WTC11 (cell line): Measurements from ENCODE around the gene KLF13. TPM values are rescaled to one million over a fixed set of nuclear protein-coding genes. Genes with fewer than 3 reads are reported as not detected.

Experiments
- ATAC-seq: fragments of 200-7000 bp; cut with Tn5 transposase; 2 replicates; pipeline ENCODE4 v1.10.0; 2021; ENCODE audit warnings: mild to moderate bottlenecking, moderate library complexity
- CTCF ChIA-PET: fragments of 300-600 bp; sonication (Branson Sonifier 250); formaldehyde crosslinking; loops from one replicate; lab custom pipeline; 2021; ENCODE audit warnings: antibody characterized with exemption; lab: Charles Lee
- POLR2A ChIA-PET: fragments of 350-600 bp; sonication (Branson Sonifier 250); formaldehyde crosslinking; loops from one replicate; lab custom pipeline; 2021; ENCODE audit warnings: antibody characterized with exemption; lab: Charles Lee
- DNase-seq: peaks from one replicate; pipeline ENCODE4 v3.0.0; 2021; ENCODE audit warnings: low spot score
- H3K27ac Mint-ChIP-seq: 2 replicates; pipeline ENCODE4 v1.8.0; 2021; ENCODE audit warnings: mixed read lengths
- H3K27me3 Mint-ChIP-seq: 2 replicates; pipeline ENCODE4 v1.8.0; 2021; ENCODE audit warnings: low read depth, mild to moderate bottlenecking, moderate library complexity, mixed read lengths
- H3K36me3 Mint-ChIP-seq: 2 replicates; pipeline ENCODE4 v1.8.0; 2021; ENCODE audit warnings: mixed read lengths
- H3K4me1 Mint-ChIP-seq: 2 replicates; pipeline ENCODE4 v1.8.0; 2022; ENCODE audit warnings: mixed read lengths
- H3K4me3 Mint-ChIP-seq: 2 replicates; pipeline ENCODE4 v1.8.0; 2021; ENCODE audit warnings: mild to moderate bottlenecking, moderate library complexity, mixed read lengths
- H3K9me3 Mint-ChIP-seq: 2 replicates; pipeline ENCODE4 v1.8.0; 2021; ENCODE audit warnings: mixed read lengths
- AFF4 ChIP-seq: sonication (generic); formaldehyde crosslinking; IDR thresholded peaks from 2 replicates; pipeline ENCODE4 v1.8.1; 2023; ENCODE audit warnings: mild to moderate bottlenecking, missing genetic modification reagents, borderline replicate concordance
- CDX4 ChIP-seq: fragments of 250-450 bp; sonication (Bioruptor Pico); IDR thresholded peaks from 2 replicates; pipeline ENCODE4 v1.9.0; 2021; ENCODE audit warnings: moderate library complexity, mild to moderate bottlenecking, inconsistent platforms, borderline replicate concordance
- E2F4 ChIP-seq: sonication (generic); formaldehyde crosslinking; IDR thresholded peaks from 2 replicates; pipeline ENCODE4 v1.8.1; 2022; ENCODE audit warnings: low read depth, mild to moderate bottlenecking, moderate library complexity, missing genetic modification reagents, borderline replicate concordance
- FOXP4 ChIP-seq: sonication (generic); formaldehyde crosslinking; IDR thresholded peaks from 2 replicates; pipeline ENCODE4 v1.8.0; 2022; ENCODE audit warnings: mild to moderate bottlenecking, missing genetic modification reagents
- HMGA2 ChIP-seq: fragments of 250-450 bp; sonication (Bioruptor Pico); IDR thresholded peaks from 2 replicates; pipeline ENCODE4 v1.4.0; 2021; ENCODE audit warnings: mild to moderate bottlenecking, moderate library complexity
- HMGXB4 ChIP-seq: sonication (generic); formaldehyde crosslinking; IDR thresholded peaks from 2 replicates; pipeline ENCODE4 v1.8.1; 2023; ENCODE audit warnings: mild to moderate bottlenecking, moderate library complexity, missing genetic modification reagents
- IRF1 ChIP-seq: sonication (generic); formaldehyde crosslinking; IDR thresholded peaks from 2 replicates; pipeline ENCODE4 v1.8.0; 2023; ENCODE audit warnings: missing genetic modification reagents
- IRF2 ChIP-seq: sonication (generic); formaldehyde crosslinking; IDR thresholded peaks from 2 replicates; pipeline ENCODE4 v1.8.0; 2022; ENCODE audit warnings: low read depth, missing genetic modification reagents, borderline replicate concordance
- MYBL2 ChIP-seq: sonication (generic); formaldehyde crosslinking; IDR thresholded peaks from 2 replicates; pipeline ENCODE4 v1.8.1; 2023; ENCODE audit warnings: mild to moderate bottlenecking, moderate library complexity, missing genetic modification reagents
- NR2C2 ChIP-seq: sonication (generic); formaldehyde crosslinking; IDR thresholded peaks from 2 replicates; pipeline ENCODE4 v1.8.0; 2022; ENCODE audit warnings: mild to moderate bottlenecking, missing genetic modification reagents
- PRRX2 ChIP-seq: fragments of 250-450 bp; sonication (Bioruptor Pico); IDR thresholded peaks from 2 replicates; pipeline ENCODE4 v1.8.0; 2021; ENCODE audit warnings: mild to moderate bottlenecking
- SP1 ChIP-seq: sonication (generic); formaldehyde crosslinking; conservative IDR thresholded peaks from 2 replicates; pipeline ENCODE4 v1.8.1; 2022; ENCODE audit warnings: missing genetic modification reagents
- TCF7 ChIP-seq: sonication (generic); formaldehyde crosslinking; IDR thresholded peaks from 2 replicates; pipeline ENCODE4 v1.8.0; 2022; ENCODE audit warnings: mild to moderate bottlenecking, low read depth, missing genetic modification reagents, moderate library complexity
- USF1 ChIP-seq: sonication (generic); formaldehyde crosslinking; IDR thresholded peaks from 2 replicates; pipeline ENCODE4 v1.8.0; 2022; ENCODE audit warnings: mild to moderate bottlenecking, missing genetic modification reagents
- ZNF317 ChIP-seq: sonication (generic); formaldehyde crosslinking; IDR thresholded peaks from 2 replicates; pipeline ENCODE4 v1.8.1; 2023; ENCODE audit warnings: low read depth, mild to moderate bottlenecking, moderate library complexity, missing genetic modification reagents, borderline replicate concordance
- ZNF425 ChIP-seq: fragments of 250-450 bp; sonication (Bioruptor Pico); conservative IDR thresholded peaks from 2 replicates; pipeline ENCODE4 v1.9.0; 2021; ENCODE audit warnings: mild to moderate bottlenecking
- total RNA-seq: library from RNA; stranded (reverse); gene quantifications from 3 replicates; pipeline ENCODE4 v1.2.3, GENCODE V29; 2021

Gene KLF13
- total RNA-seq, 1 experiment from 2014 or later = 38.1 TPM

GRCh38 chr15:31305375-31305774, 21.3 kb upstream of the KLF13 start (continued):
- no peak for TF ChIP-seq AFF4 (CRISPR knock-in tag)
- no peak for TF ChIP-seq USF1 (CRISPR knock-in tag)
- TF ChIP-seq NR2C2 (CRISPR knock-in tag) = no peak
- no peak for TF ChIP-seq SP1 (CRISPR knock-in tag)
- no peak for TF ChIP-seq MYBL2 (CRISPR knock-in tag)

GRCh38 chr15:31305796-31306425, 20.7 kb upstream of the KLF13 start:
- Mint-ChIP-seq H3K4me1 (peaks cover 71% of the 10 kb centered on the region), H3K4me3 (peak overlapping the region; percentile 20), H3K27me3 (peaks cover 5% of the 10 kb centered on the region), H3K36me3 (no peaks in the 10 kb centered on the region), H3K27ac (peak overlapping the region; percentile 95)
- CTCF ChIA-PET = interaction anchor here (0.9 to 2.9 kb wide), 11 partner anchors 9 to 182 kb away, joined by 3 to 16 read pairs (median 6); no protein-coding TSS in a partner anchor
- DNase-seq (no peak), ATAC-seq (peak; percentile 9)
- TF ChIP-seq ZNF425 = no peak
- TF ChIP-seq IRF1 (CRISPR knock-in tag) = no peak
- TF ChIP-seq HMGA2 (CRISPR knock-in tag) = peak; percentile 5; the same call in 1 of the 2 replicates
- TF ChIP-seq, all 79 proteins: peak for 1
- POLR2A ChIA-PET = no interaction called here
- no peaks in the 10 kb centered on the region for H3K9me3 Mint-ChIP-seq

GRCh38 chr15:31306426-31307269, 20.0 kb upstream of the KLF13 start:
- ChIA-PET CTCF (interaction anchor here (0.9 to 2.9 kb wide), 11 partner anchors 10 to 182 kb away, joined by 3 to 16 read pairs (median 6); no protein-coding TSS in a partner anchor), POLR2A (interaction anchor here (0.8 kb wide), 1 partner anchor 8 kb away, joined by 4 read pairs; no protein-coding TSS in a partner anchor)
- Mint-ChIP-seq H3K36me3 (no peaks in the 10 kb centered on the region), H3K9me3 (no peaks in the 10 kb centered on the region), H3K4me3 (peak overlapping the region; percentile 20), H3K27ac (peak overlapping the region; percentile 95), H3K27me3 (peaks cover 5% of the 10 kb centered on the region), H3K4me1 (peaks cover 71% of the 10 kb centered on the region)
- ATAC-seq (peak; percentile 83), DNase-seq (peak; percentile 96)
- no peak for TF ChIP-seq PRRX2
- TF ChIP-seq CDX4 (CRISPR knock-in tag) = no peak
- TF ChIP-seq E2F4 (CRISPR knock-in tag) = no peak
- no peak for TF ChIP-seq HMGXB4
- no peak for TF ChIP-seq TCF7 (CRISPR knock-in tag)
- no peak for TF ChIP-seq IRF2
- peak; percentile 57 for TF ChIP-seq FOXP4 (CRISPR knock-in tag)
- no peak for TF ChIP-seq ZNF317 (CRISPR knock-in tag)
